MM.1S (cell line): Measurements from ENCODE around the gene OS9.
"Not testable (repeated sequence)": the region's sequence is repeated elsewhere in the genome, so short reads cannot be mapped to it uniquely, and the experiment has no call there.

Experiments used
- DNase-seq: peaks from one replicate; pipeline ENCODE4 v3.0.0-alpha.2; 2015
- H2AFZ ChIP-seq: fragments of 300-600 bp; sonication (generic); 2 replicates; pipeline ENCODE4 v1.6.0; 2016; ENCODE audit warnings: antibody characterized with exemption, low read length
- H3F3A ChIP-seq: fragments of 300-600 bp; sonication (generic); 2 replicates; pipeline ENCODE4 v1.6.1; 2016; ENCODE audit warnings: mild to moderate bottlenecking, antibody characterized with exemption, low read length, moderate library complexity, mixed read lengths; ENCODE audit not compliant: insufficient read depth
- H3K27ac ChIP-seq: fragments of 300-600 bp; sonication (generic); 2 replicates; pipeline ENCODE4 v1.5.1; 2016; ENCODE audit warnings: mild to moderate bottlenecking, low read length
- H3K27me3 ChIP-seq: fragments of 300-600 bp; sonication (generic); replicated peaks from 2 replicates; pipeline ENCODE4 v1.6.0; 2016; ENCODE audit warnings: low read length; ENCODE audit not compliant: insufficient read depth
- H3K36me3 ChIP-seq: fragments of 300-600 bp; sonication (generic); replicated peaks from 2 replicates; pipeline ENCODE4 v1.6.1; 2016; ENCODE audit warnings: mild to moderate bottlenecking, low read length, mixed read lengths; ENCODE audit not compliant: insufficient read depth
- H3K4me1 ChIP-seq: fragments of 300-600 bp; sonication (generic); 2 replicates; pipeline ENCODE4 v1.6.1; 2016; ENCODE audit warnings: low read length, mixed read lengths
- H3K4me2 ChIP-seq: fragments of 300-600 bp; sonication (generic); 2 replicates; pipeline ENCODE4 v1.6.0; 2016; ENCODE audit warnings: low read depth, low read length
- H3K4me3 ChIP-seq: fragments of 300-600 bp; sonication (generic); 2 replicates; pipeline ENCODE4 v1.5.1; 2016; ENCODE audit warnings: low read length, mixed read lengths
- H3K79me2 ChIP-seq: fragments of 300-600 bp; sonication (generic); 2 replicates; pipeline ENCODE4 v1.6.1; 2016; ENCODE audit warnings: mixed run types, low read length, mixed read lengths
- H3K9ac ChIP-seq: fragments of 300-600 bp; sonication (generic); 2 replicates; pipeline ENCODE4 v1.6.1; 2016; ENCODE audit warnings: low read length, mixed read lengths
- H3K9me2 ChIP-seq: fragments of 300-600 bp; sonication (generic); replicated peaks from 2 replicates; pipeline ENCODE4 v1.6.1; 2016; ENCODE audit warnings: mild to moderate bottlenecking, low read length, mixed read lengths; ENCODE audit not compliant: insufficient read depth
- H3K9me3 ChIP-seq: fragments of 300-600 bp; sonication (generic); replicated peaks from 2 replicates; pipeline ENCODE4 v1.6.1; 2016; ENCODE audit warnings: mild to moderate bottlenecking, low read length, mixed read lengths; ENCODE audit not compliant: insufficient read depth
- H4K20me1 ChIP-seq: fragments of 300-600 bp; sonication (generic); 2 replicates; pipeline ENCODE4 v1.6.1; 2016; ENCODE audit warnings: mild to moderate bottlenecking, low read length, moderate library complexity, mixed read lengths; ENCODE audit not compliant: insufficient read depth
- EZH2 ChIP-seq: fragments of 300-600 bp; sonication (generic); optimal IDR thresholded peaks from 2 replicates; pipeline ENCODE3; 2017; ENCODE audit warnings: low read depth, mild to moderate bottlenecking, antibody characterized with exemption, low read length, mixed read lengths
- EZH2phosphoT487 ChIP-seq: fragments of 300-600 bp; sonication (generic); IDR thresholded peaks from 2 replicates; pipeline ENCODE4 v1.6.1; 2018; ENCODE audit warnings: antibody characterized with exemption, low read length
- TF ChIP-seq, protein P1 (sequence below): fragments of 300-600 bp; sonication (generic); IDR thresholded peaks from 2 replicates; pipeline ENCODE4 v1.5.1; 2016; ENCODE audit warnings: antibody characterized with exemption, low read length, mixed read lengths

OS9 gene

GRCh38 chr12:57672801-57673200 lies 21.1 kb upstream of the OS9 start:
- H3K27me3 ChIP-seq: no peaks in the 10 kb centered on the region
- H3K9me2 ChIP-seq: no peaks in the 10 kb centered on the region
- no peaks in the 10 kb centered on the region for H3K4me1 ChIP-seq

DNA sequence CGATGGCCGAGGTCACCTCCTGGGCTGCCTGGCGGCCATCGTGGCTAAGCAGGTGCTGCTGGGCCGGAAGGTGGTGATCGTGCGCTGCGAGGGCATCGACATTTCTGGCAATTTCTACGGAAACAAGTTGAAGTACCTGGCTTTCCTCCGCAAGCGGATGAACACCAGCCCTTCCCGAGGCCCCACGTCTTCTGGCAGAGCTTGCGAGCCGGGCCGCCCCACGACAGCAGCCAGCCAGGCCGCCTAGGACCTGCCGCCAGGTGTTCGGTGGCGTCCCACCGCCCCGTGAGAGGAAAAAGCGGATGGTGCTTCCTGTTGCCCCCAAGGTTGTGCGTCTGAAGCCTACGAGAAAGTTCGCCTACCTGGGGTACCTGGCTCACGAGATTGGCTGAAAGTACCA lies 19.2 kb upstream of the OS9 start:
- Histone ChIP-seq H3K79me2 (no peaks in the 10 kb centered on the region), H3K4me1 (no peaks in the 10 kb centered on the region), H3K4me2 (no peak overlapping the region), H3K9me2 (no peaks in the 10 kb centered on the region), H3K27ac (no peak overlapping the region), H4K20me1 (no peaks in the 10 kb centered on the region), H3K9ac (no peak overlapping the region), H3F3A (no peaks in the 10 kb centered on the region), H3K36me3 (no peaks in the 10 kb centered on the region), H3K27me3 (no peaks in the 10 kb centered on the region), H3K4me3 (no peak overlapping the region), H2AFZ (no peak overlapping the region), H3K9me3 (no peaks in the 10 kb centered on the region)
- TF ChIP-seq EZH2phosphoT487: no peak
- DNase-seq: no peak

More at GRCh38 chr12:57672801-57673200, 21.1 kb upstream of the OS9 start:
- no peak overlapping the region for H3K9ac ChIP-seq
- no peaks in the 10 kb centered on the region for H3F3A ChIP-seq
- no peaks in the 10 kb centered on the region for H4K20me1 ChIP-seq
- H3K36me3 ChIP-seq: no peaks in the 10 kb centered on the region
- H3K79me2 ChIP-seq: no peaks in the 10 kb centered on the region
- DNase-seq: no peak
- H3K9me3 ChIP-seq: no peaks in the 10 kb centered on the region
- TF ChIP-seq, protein P1, sequence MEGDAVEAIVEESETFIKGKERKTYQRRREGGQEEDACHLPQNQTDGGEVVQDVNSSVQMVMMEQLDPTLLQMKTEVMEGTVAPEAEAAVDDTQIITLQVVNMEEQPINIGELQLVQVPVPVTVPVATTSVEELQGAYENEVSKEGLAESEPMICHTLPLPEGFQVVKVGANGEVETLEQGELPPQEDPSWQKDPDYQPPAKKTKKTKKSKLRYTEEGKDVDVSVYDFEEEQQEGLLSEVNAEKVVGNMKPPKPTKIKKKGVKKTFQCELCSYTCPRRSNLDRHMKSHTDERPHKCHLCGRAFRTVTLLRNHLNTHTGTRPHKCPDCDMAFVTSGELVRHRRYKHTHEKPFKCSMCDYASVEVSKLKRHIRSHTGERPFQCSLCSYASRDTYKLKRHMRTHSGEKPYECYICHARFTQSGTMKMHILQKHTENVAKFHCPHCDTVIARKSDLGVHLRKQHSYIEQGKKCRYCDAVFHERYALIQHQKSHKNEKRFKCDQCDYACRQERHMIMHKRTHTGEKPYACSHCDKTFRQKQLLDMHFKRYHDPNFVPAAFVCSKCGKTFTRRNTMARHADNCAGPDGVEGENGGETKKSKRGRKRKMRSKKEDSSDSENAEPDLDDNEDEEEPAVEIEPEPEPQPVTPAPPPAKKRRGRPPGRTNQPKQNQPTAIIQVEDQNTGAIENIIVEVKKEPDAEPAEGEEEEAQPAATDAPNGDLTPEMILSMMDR: no peak
- TF ChIP-seq EZH2phosphoT487 (no peak), EZH2 (no peak)
- H3K4me3 ChIP-seq: no peak overlapping the region
- H2AFZ ChIP-seq: no peak overlapping the region
- no peak overlapping the region for H3K4me2 ChIP-seq
- H3K27ac ChIP-seq: no peak overlapping the region

DNA sequence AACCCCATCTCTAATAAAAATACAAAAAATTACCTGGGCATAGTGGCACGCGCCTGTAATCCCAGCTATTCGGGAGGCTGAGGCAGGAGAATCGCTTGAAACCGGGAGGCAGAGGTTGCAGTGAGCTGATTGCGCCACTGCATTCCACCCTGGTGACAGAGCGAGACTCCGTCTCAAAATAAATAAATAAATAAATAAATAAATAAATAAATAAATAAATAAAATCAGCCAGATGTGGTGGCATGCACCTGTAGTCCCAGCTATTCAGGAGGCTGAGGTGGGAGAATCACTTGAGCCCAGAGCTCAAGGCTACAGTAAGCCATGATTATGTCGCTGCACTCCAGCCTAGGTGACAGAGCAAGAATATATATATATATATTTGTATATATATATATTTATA lies 16.0 kb upstream of the OS9 start:
- H3K4me2 ChIP-seq, H3K9ac ChIP-seq, H4K20me1 ChIP-seq, H2AFZ ChIP-seq, H3F3A ChIP-seq, H3K4me3 ChIP-seq, H3K79me2 ChIP-seq, DNase-seq, H3K27me3 ChIP-seq, H3K4me1 ChIP-seq, H3K27ac ChIP-seq, H3K36me3 ChIP-seq, H3K9me2 ChIP-seq, H3K9me3 ChIP-seq: not testable (repeated sequence)

DNA sequence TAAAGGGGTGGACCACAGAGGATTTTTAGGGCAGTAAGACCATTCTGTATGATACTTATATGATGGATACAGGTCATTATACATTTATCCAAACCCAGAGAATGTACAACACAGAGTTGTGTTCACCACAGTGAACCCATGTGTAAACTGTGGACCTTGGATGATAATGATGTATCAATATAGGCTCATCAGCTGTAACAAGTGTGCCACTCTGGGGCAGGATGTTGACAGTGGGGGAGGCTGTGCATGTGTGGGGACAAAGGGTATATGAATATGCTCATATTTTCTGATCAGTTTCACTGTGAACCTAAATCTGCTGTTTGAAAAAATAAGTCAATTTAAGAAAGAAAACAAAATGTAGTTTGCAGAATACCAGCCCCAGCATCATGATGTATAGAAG lies 14.2 kb upstream of the OS9 start:
- no peak overlapping the region for H2AFZ ChIP-seq

More for the DNA sequence above, 14.2 kb upstream of the OS9 start:
- Histone ChIP-seq H3K9me2 (no peaks in the 10 kb centered on the region), H3K27me3 (no peaks in the 10 kb centered on the region), H3K9ac (no peak overlapping the region), H3F3A (no peaks in the 10 kb centered on the region), H3K79me2 (no peaks in the 10 kb centered on the region), H3K27ac (no peak overlapping the region), H4K20me1 (no peaks in the 10 kb centered on the region), H3K4me2 (no peak overlapping the region), H3K4me3 (no peak overlapping the region), H3K36me3 (no peaks in the 10 kb centered on the region), H3K4me1 (no peaks in the 10 kb centered on the region), H3K9me3 (no peaks in the 10 kb centered on the region)
- no peak for DNase-seq
- no peak for TF ChIP-seq EZH2phosphoT487
- no peak for TF ChIP-seq EZH2
- TF ChIP-seq, protein P1: no peak
